Measurements from ENCODE around the gene NFU1.
A peak's percentile ranks its signal among the peaks of the same experiment; 100 is the strongest.

NFU1 gene

DNA sequence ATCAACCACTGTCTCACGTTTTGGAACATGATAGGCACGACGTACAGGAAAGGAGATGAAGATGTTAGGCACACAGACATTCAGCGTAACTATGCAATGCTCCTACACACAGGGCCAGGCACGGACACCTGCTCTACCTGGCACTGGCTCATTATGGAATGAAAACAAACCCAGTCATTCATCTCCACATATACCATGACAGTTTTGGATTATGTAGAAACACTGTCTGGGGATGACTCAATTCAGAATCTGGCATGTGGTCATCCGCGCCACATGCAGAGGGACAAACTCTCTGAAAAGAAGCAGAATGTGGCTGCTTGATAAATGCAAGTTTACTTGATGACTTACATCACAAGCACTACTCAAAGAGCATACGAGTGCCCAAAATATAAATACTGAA lies 29.5 kb upstream of the NFU1 start:
- Histone ChIP-seq H3K4me3 (ENCODE audit: low read depth in 1 of 2, low read length in 2 of 2) (no peak overlapping the region), H3K27ac (ENCODE audit: low read length) (no peak overlapping the region), H3K79me2 (ENCODE audit: insufficient read depth, low read length) (no peaks in the 10 kb centered on the region), H3K9ac (ENCODE audit: low read depth, low read length) (no peak overlapping the region), H3K4me2 (ENCODE audit: insufficient read depth, low read length) (no peak overlapping the region), H3K4me1 (ENCODE audit: insufficient read depth, low read length) (no peaks in the 10 kb centered on the region), H3K36me3 (ENCODE audit: insufficient read depth, low read length) (peaks cover 63% of the 10 kb centered on the region), H3K9me3 (ENCODE audit: insufficient read depth, low read length, severe bottlenecking) (no peaks in the 10 kb centered on the region), H3K27me3 (ENCODE audit: insufficient read depth, low read length, poor library complexity) (no peaks in the 10 kb centered on the region), H2AFZ (ENCODE audit: low read depth, low read length) (no peak overlapping the region), H4K20me1 (ENCODE audit: insufficient read depth, low read length) (0 out of 2 replicates have a peak, but pooled peaks cover 9% of the 10 kb centered on the region)
- ATAC-seq (ENCODE audit: insufficient read depth, low read depth) = no peak
- DNase-seq = no peak
- no peak for TF ChIP-seq EZH2 (IDR thresholded peaks at IDR 0.05; ENCODE audit: borderline replicate concordance, low read depth, low read length, severe bottlenecking)
- TF ChIP-seq, protein P1, sequence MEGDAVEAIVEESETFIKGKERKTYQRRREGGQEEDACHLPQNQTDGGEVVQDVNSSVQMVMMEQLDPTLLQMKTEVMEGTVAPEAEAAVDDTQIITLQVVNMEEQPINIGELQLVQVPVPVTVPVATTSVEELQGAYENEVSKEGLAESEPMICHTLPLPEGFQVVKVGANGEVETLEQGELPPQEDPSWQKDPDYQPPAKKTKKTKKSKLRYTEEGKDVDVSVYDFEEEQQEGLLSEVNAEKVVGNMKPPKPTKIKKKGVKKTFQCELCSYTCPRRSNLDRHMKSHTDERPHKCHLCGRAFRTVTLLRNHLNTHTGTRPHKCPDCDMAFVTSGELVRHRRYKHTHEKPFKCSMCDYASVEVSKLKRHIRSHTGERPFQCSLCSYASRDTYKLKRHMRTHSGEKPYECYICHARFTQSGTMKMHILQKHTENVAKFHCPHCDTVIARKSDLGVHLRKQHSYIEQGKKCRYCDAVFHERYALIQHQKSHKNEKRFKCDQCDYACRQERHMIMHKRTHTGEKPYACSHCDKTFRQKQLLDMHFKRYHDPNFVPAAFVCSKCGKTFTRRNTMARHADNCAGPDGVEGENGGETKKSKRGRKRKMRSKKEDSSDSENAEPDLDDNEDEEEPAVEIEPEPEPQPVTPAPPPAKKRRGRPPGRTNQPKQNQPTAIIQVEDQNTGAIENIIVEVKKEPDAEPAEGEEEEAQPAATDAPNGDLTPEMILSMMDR (IDR thresholded peaks at IDR 0.05; ENCODE audit: borderline replicate concordance, extremely low read depth, low read length, poor library complexity, severe bottlenecking) = no peak

DNA sequence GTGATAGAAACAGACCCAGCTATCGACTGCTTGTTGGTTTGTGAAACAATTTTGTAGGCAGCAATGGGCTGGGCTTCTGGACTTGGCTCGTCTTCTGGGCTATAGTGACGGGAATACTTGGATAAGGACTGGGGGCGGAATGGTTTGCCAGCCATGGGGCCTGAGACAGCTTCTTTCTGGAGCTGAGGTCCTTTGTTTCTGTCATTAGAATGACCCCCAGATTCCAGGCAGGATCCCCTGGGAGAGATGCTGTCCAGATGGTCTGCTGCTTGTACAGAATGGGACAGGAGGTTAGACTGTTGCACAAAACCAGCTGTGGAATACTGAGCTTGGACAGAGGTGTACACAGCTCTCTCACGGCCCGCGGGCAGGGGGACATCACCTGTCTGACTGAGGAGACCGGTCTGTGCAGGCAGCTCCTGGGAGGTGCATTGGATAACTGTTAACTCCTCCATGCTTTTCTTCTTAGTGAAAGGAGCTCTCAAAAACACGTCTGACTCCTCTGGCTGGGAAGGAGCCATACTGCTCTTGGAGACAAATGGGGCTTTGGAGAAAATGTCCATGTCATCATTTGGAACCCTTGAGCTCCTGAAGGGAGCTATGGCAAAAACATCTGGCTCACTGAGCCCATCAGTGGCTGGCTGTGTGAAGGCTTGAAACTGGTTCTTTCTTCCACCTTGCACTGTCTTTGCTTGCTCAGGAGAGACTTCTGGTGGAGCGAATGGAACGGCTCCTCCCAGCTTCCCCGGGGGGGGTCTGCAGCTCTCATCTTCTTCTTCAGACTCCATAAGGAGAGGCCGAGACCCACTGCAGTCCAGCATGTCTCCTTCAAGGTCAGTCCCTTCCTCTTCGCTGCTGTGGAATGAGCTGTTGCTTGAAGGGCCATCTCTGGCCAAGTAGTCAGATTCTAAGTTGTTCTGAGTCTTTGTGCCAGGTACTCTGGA lies 28.6 kb upstream of the NFU1 start:
- Histone ChIP-seq H3K4me1 (ENCODE audit: insufficient read depth, low read length) (no peaks in the 10 kb centered on the region), H4K20me1 (ENCODE audit: insufficient read depth, low read length) (0 out of 2 replicates have a peak, but pooled peaks cover 9% of the 10 kb centered on the region), H3K36me3 (ENCODE audit: insufficient read depth, low read length) (peaks cover 64% of the 10 kb centered on the region), H3K27ac (ENCODE audit: low read length) (no peak overlapping the region), H2AFZ (ENCODE audit: low read depth, low read length) (no peak overlapping the region), H3K4me3 (ENCODE audit: low read depth in 1 of 2, low read length in 2 of 2) (no peak overlapping the region), H3K27me3 (ENCODE audit: insufficient read depth, low read length, poor library complexity) (no peaks in the 10 kb centered on the region), H3K4me2 (ENCODE audit: insufficient read depth, low read length) (no peak overlapping the region), H3K79me2 (ENCODE audit: insufficient read depth, low read length) (no peaks in the 10 kb centered on the region), H3K9me3 (ENCODE audit: insufficient read depth, low read length, severe bottlenecking) (no peaks in the 10 kb centered on the region), H3K9ac (ENCODE audit: low read depth, low read length) (no peak overlapping the region)
- no peak for TF ChIP-seq EZH2 (IDR thresholded peaks at IDR 0.05; ENCODE audit: borderline replicate concordance, low read depth, low read length, severe bottlenecking)
- TF ChIP-seq, protein P1 (IDR thresholded peaks at IDR 0.05; ENCODE audit: borderline replicate concordance, extremely low read depth, low read length, poor library complexity, severe bottlenecking) = no peak
- ATAC-seq (ENCODE audit: insufficient read depth, low read depth) (no peak), DNase-seq (no peak)

DNA sequence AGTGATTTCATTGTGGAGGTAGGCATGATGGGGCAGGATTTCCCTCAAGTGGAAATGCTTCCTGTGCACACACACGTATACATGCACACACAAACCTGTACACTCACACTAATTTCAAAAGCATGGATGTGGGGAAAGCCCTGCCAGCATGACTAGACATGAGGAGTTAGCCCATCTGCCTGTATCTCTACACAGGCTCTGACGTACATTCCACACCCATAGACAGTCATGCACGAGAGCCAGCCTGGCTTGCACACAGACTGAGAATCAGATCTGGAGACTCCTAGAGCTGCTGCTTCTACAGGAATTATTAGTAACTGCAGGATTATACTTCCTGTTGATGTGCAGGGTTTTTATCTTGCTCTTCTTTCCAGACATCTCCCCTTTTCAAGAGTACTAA lies 27.3 kb upstream of the NFU1 start:
- H3K4me1 ChIP-seq (ENCODE audit: insufficient read depth, low read length) = no peaks in the 10 kb centered on the region
- H3K4me2 ChIP-seq (ENCODE audit: insufficient read depth, low read length) = no peak overlapping the region
- no peak for DNase-seq
- H3K9me3 ChIP-seq (ENCODE audit: insufficient read depth, low read length, severe bottlenecking) = no peaks in the 10 kb centered on the region
- no peak overlapping the region for H2AFZ ChIP-seq (ENCODE audit: low read depth, low read length)
- H3K4me3 ChIP-seq (ENCODE audit: low read depth in 1 of 2, low read length in 2 of 2) = no peak overlapping the region
- 0 out of 2 replicates have a peak, but pooled peaks cover 9% of the 10 kb centered on the region for H4K20me1 ChIP-seq (ENCODE audit: insufficient read depth, low read length)
- H3K36me3 ChIP-seq (ENCODE audit: insufficient read depth, low read length) = peaks cover 62% of the 10 kb centered on the region
- no peak overlapping the region for H3K27ac ChIP-seq (ENCODE audit: low read length)
- peak; percentile 44 for ATAC-seq (ENCODE audit: insufficient read depth, low read depth)
- TF ChIP-seq, protein P1 (IDR thresholded peaks at IDR 0.05; ENCODE audit: borderline replicate concordance, extremely low read depth, low read length, poor library complexity, severe bottlenecking) = no peak
- no peak for TF ChIP-seq EZH2 (IDR thresholded peaks at IDR 0.05; ENCODE audit: borderline replicate concordance, low read depth, low read length, severe bottlenecking)
- no peak overlapping the region for H3K9ac ChIP-seq (ENCODE audit: low read depth, low read length)
- H3K27me3 ChIP-seq (ENCODE audit: insufficient read depth, low read length, poor library complexity) = no peaks in the 10 kb centered on the region
- no peaks in the 10 kb centered on the region for H3K79me2 ChIP-seq (ENCODE audit: insufficient read depth, low read length)
